Adrenal gland (tissue), 12 donors: ENCODE measurements around the gene TTLL10. TPM values are rescaled to one million over a fixed set of nuclear protein-coding genes. Genes with fewer than 3 reads are reported as not detected.

ENCODE experiments used
- DNase-seq, 7 donors: peaks; one replicate each; pipeline ENCODE4 v3.0.0-alpha.2; 2019 to 2020
- H3K27ac ChIP-seq, 5 donors: fragments of 200-600 bp; sonication (generic) in 4 of 5; 1 replicate in 3 of 5; 2 replicates in 2 of 5; pipeline versions ENCODE4 v1.5.1 to v1.8.0; 2016 to 2020; ENCODE audit warnings: mild to moderate bottlenecking in 1 of 5
- H3K27me3 ChIP-seq: fragments of 200-600 bp; 2 replicates; pipeline ENCODE4 v1.8.0; 2021
- H3K36me3 ChIP-seq, 2 donors: fragments of 200-600 bp; replicated peaks in 1 of 2; 1 replicate in 1 of 2; 2 replicates in 1 of 2; pipeline versions ENCODE4 v1.5.1 to v1.8.0; 2018 to 2022
- H3K4me1 ChIP-seq, 2 donors: fragments of 200-600 bp; replicated peaks in 1 of 2; 1 replicate in 1 of 2; 2 replicates in 1 of 2; pipeline versions ENCODE4 v1.5.1 to v1.8.0; 2018 to 2021
- H3K4me3 ChIP-seq, 4 donors: fragments of 200-600 bp; sonication (generic) in 3 of 4; one replicate each; pipeline ENCODE4 v1.5.1; 2016 to 2018
- H3K9me3 ChIP-seq, 3 donors: fragments of 200-600 bp; sonication (generic) in 1 of 3; replicated peaks in 1 of 3; 1 replicate in 2 of 3; 2 replicates in 1 of 3; pipeline versions ENCODE4 v1.5.1 to v1.8.0; 2016 to 2021
- POLR2A ChIP-seq, 2 donors: fragments of 450-650 bp; IDR thresholded peaks; one replicate each; pipeline ENCODE4 v1.6.1; 2017; ENCODE audit warnings: antibody characterized with exemption in 2 of 2, mild to moderate bottlenecking in 2 of 2, moderate library complexity in 1 of 2
- WGBS, 4 donors: extraction: QIAGEN DNeasy Blood & Tissue Kit in 2 of 4; methylation state at CpG; one replicate each; pipeline versions ENCODE4 v1.1.5 to v1.1.7; 2013 to 2017; 5-methylcytosine and 5-hydroxymethylcytosine counted together
- intact Hi-C, 2 donors: fragments of 100-400 bp; cut with DNase I; formaldehyde crosslinking; loops; one replicate each; pipeline versions ENCODE4 v1.14.1 to v1.15.0; 2022 to 2023
- polyA plus RNA-seq, 3 donors: library from polyadenylated mRNA; stranded (reverse); fragments of 200-250 nt in 2 of 3; fragments of 350-450 nt in 1 of 3; fragmentation: Illumina TruSeq in 1 of 3; extraction: RNeasy Lipid Tissue Mini Kit (QIAGEN cat#74804) in 1 of 3; gene quantifications; one replicate each; pipeline ENCODE4 v1.2.3, GENCODE V29; 2013 to 2014
- total RNA-seq, 9 donors: library from RNA; depleted of rRNA in 4 of 9; stranded (reverse); fragments of >200 nt in 4 of 9; fragments of 120-200 nt in 1 of 9; fragmentation: NEBNext Ultra II Directional in 1 of 9; extraction: Animal tissue kit (Norgen Biotek cat#: 25700) in 1 of 9; gene quantifications; one replicate each; pipeline versions ENCODE4 v1.1.0 to v1.2.4, GENCODE V29; 2013 to 2023
- TF ChIP-seq, protein P1 (sequence below), 6 experiments: fragments of 450-650 bp in 4 of 6; fragments of 200-600 bp in 2 of 6; sonication (generic) in 1 of 6; IDR thresholded peaks; 1 replicate in 5 of 6; 2 replicates in 1 of 6; pipeline versions ENCODE4 v1.5.1 to v1.8.0; 2016 to 2021; ENCODE audit warnings: antibody characterized with exemption in 6 of 6, mild to moderate bottlenecking in 2 of 6, moderate library complexity in 1 of 6
- donor health status: healthy with polysubstance abuse.
- donor health status: Bipolar disorder and iron deficiency.
- donor health status: DM: yes; HTN: yes; CAD: no.
- donor health status: DM: no; HTN: no; CAD: no.
- donor health status: DM: no; HTN: no; CAD: no.
- donor health status: DM: yes; HTN: yes; CAD: no.

Gene TTLL10
- total and polyA plus RNA-seq, 12 donors = 0.32 to 0.44 TPM; not detected in 10

GRCh38 chr1:1206376-1206965, 32.8 kb downstream of the TTLL10 start, which contains the start of gene TNFRSF18:
TNFRSF18 (minus strand) TSS chr1:1206592; CDS start chr1:1206571, 21 bp downstream.
- peaks cover 6% of the 10 kb centered on the region in 2 donors for H3K4me1 ChIP-seq

DNA sequence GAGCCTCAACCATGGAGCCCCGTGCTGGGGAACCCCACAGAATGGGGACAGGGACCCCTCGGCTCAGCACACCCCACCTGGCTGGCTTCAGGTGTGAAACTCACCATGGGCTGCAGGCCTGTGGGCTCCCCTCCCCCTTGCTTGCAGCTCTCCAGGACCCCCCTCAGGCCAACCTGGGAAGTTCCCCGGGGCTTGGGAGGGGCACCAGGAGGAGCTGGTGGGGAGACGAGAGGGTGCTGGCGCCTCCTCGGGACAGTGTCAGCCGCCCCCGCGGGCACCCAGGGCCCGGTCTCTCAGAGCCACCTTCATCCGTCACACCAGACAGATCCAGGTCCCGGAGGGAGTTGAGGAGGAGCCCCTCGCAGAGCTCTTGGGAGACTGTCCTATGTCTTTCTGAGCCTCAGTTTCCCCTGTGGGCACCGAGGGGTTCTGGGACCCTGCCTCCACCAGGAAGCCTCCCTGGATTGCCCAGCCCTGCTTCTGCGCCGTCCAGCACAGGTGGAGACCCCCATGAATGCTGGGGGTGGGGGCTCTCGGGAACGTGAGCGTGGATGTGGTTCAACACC, 33.4 kb downstream of the TTLL10 start:
- TF ChIP-seq, protein P1, sequence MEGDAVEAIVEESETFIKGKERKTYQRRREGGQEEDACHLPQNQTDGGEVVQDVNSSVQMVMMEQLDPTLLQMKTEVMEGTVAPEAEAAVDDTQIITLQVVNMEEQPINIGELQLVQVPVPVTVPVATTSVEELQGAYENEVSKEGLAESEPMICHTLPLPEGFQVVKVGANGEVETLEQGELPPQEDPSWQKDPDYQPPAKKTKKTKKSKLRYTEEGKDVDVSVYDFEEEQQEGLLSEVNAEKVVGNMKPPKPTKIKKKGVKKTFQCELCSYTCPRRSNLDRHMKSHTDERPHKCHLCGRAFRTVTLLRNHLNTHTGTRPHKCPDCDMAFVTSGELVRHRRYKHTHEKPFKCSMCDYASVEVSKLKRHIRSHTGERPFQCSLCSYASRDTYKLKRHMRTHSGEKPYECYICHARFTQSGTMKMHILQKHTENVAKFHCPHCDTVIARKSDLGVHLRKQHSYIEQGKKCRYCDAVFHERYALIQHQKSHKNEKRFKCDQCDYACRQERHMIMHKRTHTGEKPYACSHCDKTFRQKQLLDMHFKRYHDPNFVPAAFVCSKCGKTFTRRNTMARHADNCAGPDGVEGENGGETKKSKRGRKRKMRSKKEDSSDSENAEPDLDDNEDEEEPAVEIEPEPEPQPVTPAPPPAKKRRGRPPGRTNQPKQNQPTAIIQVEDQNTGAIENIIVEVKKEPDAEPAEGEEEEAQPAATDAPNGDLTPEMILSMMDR (IDR thresholded peaks at IDR 0.05) = no peak
- no peak for TF ChIP-seq POLR2A (IDR thresholded peaks at IDR 0.05)
- DNase-seq = peak in 1 of 7 donors; percentile 7

More at GRCh38 chr1:1206376-1206965, 32.8 kb downstream of the TTLL10 start, which contains the start of gene TNFRSF18:
- no peak for DNase-seq
- WGBS, 4 donors = 6 to 12% (median 9%) methylated on average over 19 to 49 of the region's 49 CpGs
- Histone ChIP-seq H3K27ac (no peak within 1 kb of the TSS), H3K36me3 (no peaks in the 10 kb centered on the region), H3K27me3 (peaks cover 36% of the 10 kb centered on the region), H3K4me3 (no peak within 1 kb of the TSS), H3K9me3 (no peaks in the 10 kb centered on the region)
- TF ChIP-seq, protein P1 (IDR thresholded peaks at IDR 0.05) = no peak
- TF ChIP-seq POLR2A (IDR thresholded peaks at IDR 0.05) = no peak
- intact Hi-C loops = no loop called here

GRCh38 chr1:1207571-1207892, 33.9 kb downstream of the TTLL10 start:
- H3K27me3 ChIP-seq = peaks cover 36% of the 10 kb centered on the region
- H3K4me3 ChIP-seq = no peak overlapping the region
- H3K36me3 ChIP-seq = no peaks in the 10 kb centered on the region
- WGBS, 4 donors = 55 to 88% (median 67%) methylated on average over 5 to 11 of the region's 11 CpGs
- no peaks in the 10 kb centered on the region for H3K9me3 ChIP-seq
- no peak for TF ChIP-seq POLR2A (IDR thresholded peaks at IDR 0.05)
- TF ChIP-seq, protein P1 (IDR thresholded peaks at IDR 0.05) = no peak
- H3K27ac ChIP-seq = no peak overlapping the region
- intact Hi-C loops = no loop called here
- peak in 1 of 7 donors; percentile 4 for DNase-seq
- peaks cover 6% of the 10 kb centered on the region in 2 donors for H3K4me1 ChIP-seq

More for the DNA sequence above, 33.4 kb downstream of the TTLL10 start:
- Histone ChIP-seq H3K4me1 (peaks cover 6% of the 10 kb centered on the region in 2 donors), H3K36me3 (no peaks in the 10 kb centered on the region), H3K27ac (no peak overlapping the region), H3K9me3 (no peaks in the 10 kb centered on the region), H3K27me3 (peaks cover 36% of the 10 kb centered on the region), H3K4me3 (no peak overlapping the region)
- WGBS, 4 donors = 43 to 67% (median 47%) methylated on average over 5 to 19 of the region's 19 CpGs
- intact Hi-C loops = no loop called here

DNA sequence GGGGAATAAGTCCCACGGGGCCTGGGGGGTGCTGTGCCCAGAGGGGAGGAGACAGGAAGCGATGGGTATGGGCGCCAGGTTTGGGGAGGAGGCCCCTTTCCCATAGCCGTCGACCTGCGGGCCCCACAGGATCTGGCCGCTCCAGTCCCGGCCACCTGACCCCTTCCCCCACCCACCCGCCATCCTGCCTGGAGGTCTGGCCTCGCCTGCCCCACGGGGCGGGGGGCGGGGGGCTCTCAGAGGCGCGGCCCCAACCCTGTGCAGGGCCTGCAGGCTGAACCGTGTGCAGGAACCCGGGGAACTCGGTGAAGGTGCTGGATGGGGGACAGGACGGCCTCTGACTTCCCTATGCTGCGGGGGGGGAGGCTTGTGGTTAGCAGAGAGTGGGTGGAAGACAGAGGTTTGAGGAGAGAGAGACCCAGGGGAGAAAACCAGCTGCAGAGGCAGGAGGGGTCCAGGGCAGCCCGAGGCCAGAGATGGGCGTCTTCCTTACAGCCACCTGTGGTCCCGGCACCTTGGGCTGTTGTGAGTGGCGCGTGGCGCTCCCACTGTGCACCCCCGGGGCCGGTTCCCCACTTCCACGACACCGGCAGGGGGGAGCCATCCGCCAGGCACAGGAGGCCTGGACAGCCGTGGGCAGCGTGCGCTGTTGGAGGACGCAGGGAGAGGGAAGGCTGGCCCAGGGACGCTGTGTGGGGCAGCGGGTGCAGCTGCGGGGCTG, 35.2 kb downstream of the TTLL10 start:
- TF ChIP-seq POLR2A (IDR thresholded peaks at IDR 0.05) = no peak
- TF ChIP-seq, protein P1 (IDR thresholded peaks at IDR 0.05) = no peak
- no peak overlapping the region for H3K4me3 ChIP-seq
- peaks cover 6% of the 10 kb centered on the region in 2 donors for H3K4me1 ChIP-seq
- no peaks in the 10 kb centered on the region for H3K9me3 ChIP-seq
- DNase-seq = peak in 1 of 7 donors; percentile 2
- WGBS, 4 donors = 49 to 71% (median 62%) methylated on average over 17 to 38 of the region's 38 CpGs
- intact Hi-C loops = no loop called here
- H3K27me3 ChIP-seq = peaks cover 26% of the 10 kb centered on the region
- H3K36me3 ChIP-seq = no peaks in the 10 kb centered on the region
- peak overlapping the region in 1 of 5 donors; percentile 60 for H3K27ac ChIP-seq
